Mucosa of rectum (tissue), 2 donors: ENCODE measurements around the gene MAP3K4.

Source experiments
- H3K27ac ChIP-seq, 2 donors: one replicate each; pipeline ENCODE4 v1.7.0; 2013; ENCODE audit warnings: inconsistent platforms in 2 of 2, low read depth in 2 of 2, low read length in 2 of 2
- H3K27me3 ChIP-seq, 2 donors: one replicate each; pipeline ENCODE4 v1.7.0; 2013; ENCODE audit warnings: low read length in 2 of 2; ENCODE audit not compliant: control insufficient read depth in 2 of 2, insufficient read depth in 2 of 2
- H3K36me3 ChIP-seq, 2 donors: one replicate each; pipeline ENCODE4 v1.7.0; 2013; ENCODE audit warnings: low read length in 2 of 2; ENCODE audit not compliant: control insufficient read depth in 2 of 2, insufficient read depth in 2 of 2
- H3K4me1 ChIP-seq, 2 donors: one replicate each; pipeline ENCODE4 v1.7.0; 2013; ENCODE audit warnings: low read length in 2 of 2, mild to moderate bottlenecking in 1 of 2; ENCODE audit not compliant: control insufficient read depth in 2 of 2, insufficient read depth in 2 of 2
- H3K4me3 ChIP-seq, 2 donors: one replicate each; pipeline ENCODE4 v1.7.0; 2013; ENCODE audit warnings: low read length in 2 of 2
- H3K9ac ChIP-seq, 2 donors: one replicate each; pipeline ENCODE4 v1.7.0; 2013; ENCODE audit warnings: low read length in 2 of 2, low read depth in 1 of 2, mild to moderate bottlenecking in 1 of 2
- H3K9me3 ChIP-seq, 2 donors: one replicate each; pipeline ENCODE4 v1.7.0; 2013; ENCODE audit warnings: low read length in 2 of 2; ENCODE audit not compliant: control insufficient read depth in 2 of 2
- donor health status: healthy.
- donor health status: Normal muscosa, but diverticular disease.

Gene MAP3K4

GRCh38 chr6:161056451-161056850, 64.9 kb downstream of the MAP3K4 start:
- no peak overlapping the region for H3K9ac ChIP-seq
- no peak overlapping the region for H3K4me3 ChIP-seq
- H3K27ac ChIP-seq = no peak overlapping the region
- no peaks in the 10 kb centered on the region for H3K27me3 ChIP-seq
- H3K36me3 ChIP-seq = no peaks in the 10 kb centered on the region
- no peaks in the 10 kb centered on the region for H3K4me1 ChIP-seq
- no peaks in the 10 kb centered on the region for H3K9me3 ChIP-seq

DNA sequence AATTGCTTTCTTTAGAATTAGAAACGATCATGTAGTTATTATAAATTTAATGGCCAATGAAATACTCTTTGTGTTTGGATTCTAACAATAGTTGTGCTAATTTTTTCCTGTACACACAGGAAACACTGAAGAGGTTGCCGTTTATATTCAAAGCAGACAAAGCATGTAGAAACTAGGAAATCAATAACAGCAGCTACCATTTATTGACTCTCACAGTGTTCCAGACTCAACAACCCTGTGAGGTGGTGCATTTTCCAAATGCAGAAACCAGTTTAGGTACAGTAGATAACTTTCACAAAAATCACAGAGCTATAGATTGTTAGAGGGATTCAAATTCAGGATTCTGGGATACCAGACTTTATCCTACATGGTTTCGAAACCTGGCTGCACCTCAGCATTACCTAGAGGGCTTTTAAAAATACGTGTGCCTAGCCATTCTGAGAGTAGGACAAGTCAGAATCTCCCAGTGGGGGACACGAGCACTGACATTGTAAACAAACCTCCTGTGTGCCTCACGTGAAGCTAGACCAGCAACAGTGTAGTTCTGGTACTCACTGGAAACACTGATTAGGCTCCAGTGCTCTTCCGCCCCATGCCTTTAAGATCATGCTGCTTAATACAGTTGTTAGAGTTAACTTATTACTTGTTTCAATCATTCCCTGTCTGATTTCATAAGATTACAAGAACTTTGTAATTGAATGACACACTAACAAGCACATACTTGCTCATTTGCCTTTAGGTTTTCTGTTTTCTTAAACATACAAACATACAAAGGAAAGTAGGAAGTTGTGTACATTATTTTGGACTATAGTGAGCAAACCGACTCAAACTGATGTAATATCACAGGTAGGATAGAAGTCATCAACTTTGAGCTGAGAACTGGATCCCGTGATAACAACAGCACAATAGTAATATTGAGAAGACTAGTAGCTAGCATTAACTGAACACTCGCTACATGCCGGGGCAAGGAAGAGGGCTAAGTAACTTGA, 65.8 kb downstream of the MAP3K4 start:
- Histone ChIP-seq H3K9ac (no peak overlapping the region), H3K36me3 (no peaks in the 10 kb centered on the region), H3K4me1 (no peaks in the 10 kb centered on the region), H3K9me3 (no peaks in the 10 kb centered on the region), H3K27me3 (no peaks in the 10 kb centered on the region), H3K27ac (no peak overlapping the region), H3K4me3 (no peak overlapping the region)

- Histone ChIP-seq H3K27ac (no peak overlapping the region), H3K9me3 (no peaks in the 10 kb centered on the region), H3K36me3 (no peaks in the 10 kb centered on the region), H3K9ac (no peak overlapping the region), H3K4me3 (no peak overlapping the region), H3K27me3 (no peaks in the 10 kb centered on the region), H3K4me1 (no peaks in the 10 kb centered on the region)
Measured at GRCh38 chr6:161058741-161059140, 67.2 kb downstream of the MAP3K4 start.

DNA sequence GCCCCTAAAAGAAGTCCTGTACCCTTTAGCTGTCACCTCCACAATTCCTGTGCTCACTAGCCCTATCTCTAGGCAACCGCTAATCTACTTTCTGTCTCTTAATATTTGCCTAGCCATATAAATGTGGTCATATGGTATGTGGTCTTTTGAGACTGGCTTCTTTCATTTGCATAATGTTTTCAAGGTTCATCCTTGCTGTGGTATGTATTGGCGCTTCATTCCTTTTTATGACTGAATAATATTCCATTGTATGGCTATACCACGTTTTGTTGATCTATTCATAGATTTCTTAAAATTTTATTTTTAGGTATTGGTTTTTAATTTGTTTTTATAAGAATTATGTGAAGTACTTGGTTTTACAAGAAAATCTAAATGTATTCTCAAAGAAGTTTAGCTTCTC, 70.0 kb downstream of the MAP3K4 start:
- H3K27me3 ChIP-seq = no peaks in the 10 kb centered on the region
- no peaks in the 10 kb centered on the region for H3K36me3 ChIP-seq
- no peaks in the 10 kb centered on the region for H3K4me1 ChIP-seq
- no peaks in the 10 kb centered on the region for H3K9me3 ChIP-seq
- H3K4me3 ChIP-seq = no peak overlapping the region
- H3K9ac ChIP-seq = no peak overlapping the region
- no peak overlapping the region for H3K27ac ChIP-seq

GRCh38 chr6:161064915-161065314, 73.3 kb downstream of the MAP3K4 start:
- H3K27ac ChIP-seq = no peak overlapping the region
- H3K9ac ChIP-seq = no peak overlapping the region
- H3K4me3 ChIP-seq = no peak overlapping the region
- no peaks in the 10 kb centered on the region for H3K4me1 ChIP-seq
- no peaks in the 10 kb centered on the region for H3K36me3 ChIP-seq
- H3K9me3 ChIP-seq = no peaks in the 10 kb centered on the region
- no peaks in the 10 kb centered on the region for H3K27me3 ChIP-seq

DNA sequence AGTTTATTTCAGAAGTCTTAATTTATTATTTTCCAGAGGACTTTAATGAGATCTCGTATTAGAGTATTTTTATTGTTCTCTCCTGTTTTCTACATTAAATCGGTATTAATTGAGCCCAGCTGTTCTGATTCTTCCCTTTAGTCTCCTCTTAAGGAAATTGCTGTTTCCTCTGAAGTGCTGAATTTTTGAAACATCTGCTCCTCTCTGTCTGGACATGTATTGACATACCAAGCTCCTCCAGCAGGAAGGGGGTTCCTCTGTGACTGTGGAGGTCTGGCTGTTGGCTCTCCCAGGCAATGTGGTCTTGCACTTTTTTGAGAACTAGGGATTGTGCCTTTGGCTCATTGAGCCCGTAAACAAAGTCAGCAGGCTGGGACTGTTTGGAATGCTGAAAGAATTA, 74.9 kb downstream of the MAP3K4 start:
- peaks cover 0 to 5% of the 10 kb centered on the region in 2 donors for H3K36me3 ChIP-seq
- no peaks in the 10 kb centered on the region for H3K27me3 ChIP-seq
- H3K4me1 ChIP-seq = no peaks in the 10 kb centered on the region
- H3K27ac ChIP-seq = no peak overlapping the region
- H3K4me3 ChIP-seq = no peak overlapping the region
- H3K9me3 ChIP-seq = no peaks in the 10 kb centered on the region
- no peak overlapping the region for H3K9ac ChIP-seq

DNA sequence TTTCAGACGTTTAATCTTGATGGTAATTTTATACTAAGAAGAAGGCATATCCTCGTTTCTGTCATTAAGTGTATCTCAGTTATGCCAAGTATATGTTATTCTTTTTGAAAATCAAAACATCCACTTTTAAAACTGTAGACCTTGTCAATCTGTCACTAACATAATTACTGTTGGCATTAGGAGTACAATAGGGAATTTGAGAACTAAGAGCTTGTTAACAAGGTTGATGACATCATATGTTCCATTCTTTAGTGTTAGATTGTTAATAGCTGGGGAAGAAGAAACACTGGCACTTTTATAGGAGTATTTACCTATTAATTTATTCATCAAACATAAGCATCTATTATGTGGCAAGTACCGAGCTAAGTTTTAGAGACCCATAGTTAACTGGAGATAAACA, 76.2 kb downstream of the MAP3K4 start:
- H3K36me3 ChIP-seq = peaks cover 0 to 8% of the 10 kb centered on the region in 2 donors

DNA sequence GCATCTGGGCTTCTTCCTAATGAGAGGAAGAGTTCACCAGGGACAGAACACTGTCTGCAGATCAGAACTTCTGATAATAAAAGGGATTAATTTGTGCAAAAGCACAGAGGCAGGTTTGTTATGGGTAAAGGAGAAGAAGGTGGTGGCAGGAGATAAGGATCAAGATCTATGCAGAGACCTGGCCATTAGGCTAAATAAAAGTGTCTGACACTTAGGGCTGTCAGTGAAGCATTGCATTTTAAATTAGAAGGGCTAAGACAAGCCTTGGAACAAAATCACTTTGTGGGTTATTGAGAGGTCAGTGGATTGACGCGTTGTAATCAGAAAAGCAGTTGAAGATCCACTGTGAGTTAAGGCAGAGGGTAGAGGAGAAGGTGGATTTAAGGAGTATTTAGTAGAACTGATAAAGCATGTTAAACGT, 76.8 kb downstream of the MAP3K4 start:
- Histone ChIP-seq H3K36me3 (peaks cover 0 to 8% of the 10 kb centered on the region in 2 donors), H3K9me3 (no peaks in the 10 kb centered on the region)

More for the DNA sequence above, 76.2 kb downstream of the MAP3K4 start:
- Histone ChIP-seq H3K9me3 (no peaks in the 10 kb centered on the region), H3K4me1 (no peaks in the 10 kb centered on the region), H3K27ac (no peak overlapping the region), H3K9ac (no peak overlapping the region), H3K27me3 (no peaks in the 10 kb centered on the region), H3K4me3 (no peak overlapping the region)

DNA sequence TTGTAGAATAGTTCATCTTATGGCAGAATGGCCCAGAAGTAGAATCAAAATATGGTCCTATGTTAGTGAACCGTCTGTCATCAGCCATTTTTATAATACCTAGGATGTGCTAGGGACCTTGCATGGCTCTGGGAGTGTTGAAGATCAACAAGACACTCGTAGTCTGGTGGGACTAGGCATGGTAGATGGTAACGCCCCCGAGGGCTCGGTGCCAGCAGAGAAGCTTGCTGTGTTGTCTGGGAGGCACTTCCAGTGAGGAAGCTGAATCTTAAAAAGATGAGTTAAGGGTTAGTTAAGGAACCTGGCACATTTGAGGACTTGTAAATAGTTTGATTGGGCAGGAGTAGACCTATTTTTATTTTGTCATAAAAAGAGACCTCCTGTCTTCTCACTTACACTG, 82.4 kb downstream of the MAP3K4 start:
- Histone ChIP-seq H3K4me3 (no peak overlapping the region), H3K27me3 (no peaks in the 10 kb centered on the region), H3K9ac (no peak overlapping the region), H3K9me3 (no peaks in the 10 kb centered on the region), H3K36me3 (peaks cover 15 to 24% of the 10 kb centered on the region in 2 donors), H3K4me1 (no peaks in the 10 kb centered on the region), H3K27ac (no peak overlapping the region)

More for the DNA sequence above, 76.8 kb downstream of the MAP3K4 start:
- Histone ChIP-seq H3K9ac (no peak overlapping the region), H3K27me3 (no peaks in the 10 kb centered on the region), H3K27ac (no peak overlapping the region), H3K4me3 (no peak overlapping the region), H3K4me1 (no peaks in the 10 kb centered on the region)

DNA sequence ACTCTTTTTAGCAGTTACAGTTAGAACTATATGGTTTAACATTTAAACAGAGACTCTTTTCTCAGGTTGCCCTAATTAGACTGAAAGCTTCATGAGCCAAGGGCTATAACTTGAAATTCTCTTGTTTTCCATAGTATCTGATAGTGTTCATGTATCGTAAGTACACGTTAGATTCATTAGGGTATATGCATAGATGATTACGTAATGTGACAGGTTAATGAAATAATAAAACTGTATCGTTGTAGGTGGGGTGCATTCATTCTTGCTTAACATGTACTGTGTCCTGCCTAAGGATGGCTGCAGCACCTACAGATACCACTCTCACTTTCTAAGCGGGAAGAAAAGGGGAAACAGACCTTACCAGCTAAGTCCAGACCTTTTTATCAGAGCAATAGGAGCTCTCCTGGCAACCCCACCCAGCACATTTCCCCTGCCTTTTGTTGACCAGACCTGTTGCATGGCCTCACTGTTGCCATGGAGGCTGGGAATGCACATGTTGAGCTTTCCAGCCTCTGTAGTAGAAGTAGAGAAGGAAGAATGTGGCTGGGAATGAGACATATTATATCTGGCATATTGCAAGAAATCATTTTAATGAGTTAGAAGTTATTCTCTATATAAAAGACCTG, 83.0 kb downstream of the MAP3K4 start:
- H3K9me3 ChIP-seq = no peaks in the 10 kb centered on the region
- H3K9ac ChIP-seq = no peak overlapping the region
- peaks cover 16 to 26% of the 10 kb centered on the region in 2 donors for H3K36me3 ChIP-seq
- H3K27me3 ChIP-seq = no peaks in the 10 kb centered on the region
- no peaks in the 10 kb centered on the region for H3K4me1 ChIP-seq
- no peak overlapping the region for H3K27ac ChIP-seq
- H3K4me3 ChIP-seq = no peak overlapping the region
